Activated CD4-positive, alpha-beta T cell treated with anti-CD3 and anti-CD28 coated beads, Interleukin-2, amount 50 U/mL, for 1 hour (primary cell): ENCODE results near the gene KCP.

Source experiments
- DNase-seq: peaks from one replicate; pipeline ENCODE4 v3.0.0-alpha.2; 2020

Gene KCP

GRCh38 chr7:128885370-128886187 lies 24.9 kb downstream of the KCP start:
- DNase-seq = no peak

GRCh38 chr7:128884561-128885369 lies 25.7 kb downstream of the KCP start:
- DNase-seq = no peak

DNA sequence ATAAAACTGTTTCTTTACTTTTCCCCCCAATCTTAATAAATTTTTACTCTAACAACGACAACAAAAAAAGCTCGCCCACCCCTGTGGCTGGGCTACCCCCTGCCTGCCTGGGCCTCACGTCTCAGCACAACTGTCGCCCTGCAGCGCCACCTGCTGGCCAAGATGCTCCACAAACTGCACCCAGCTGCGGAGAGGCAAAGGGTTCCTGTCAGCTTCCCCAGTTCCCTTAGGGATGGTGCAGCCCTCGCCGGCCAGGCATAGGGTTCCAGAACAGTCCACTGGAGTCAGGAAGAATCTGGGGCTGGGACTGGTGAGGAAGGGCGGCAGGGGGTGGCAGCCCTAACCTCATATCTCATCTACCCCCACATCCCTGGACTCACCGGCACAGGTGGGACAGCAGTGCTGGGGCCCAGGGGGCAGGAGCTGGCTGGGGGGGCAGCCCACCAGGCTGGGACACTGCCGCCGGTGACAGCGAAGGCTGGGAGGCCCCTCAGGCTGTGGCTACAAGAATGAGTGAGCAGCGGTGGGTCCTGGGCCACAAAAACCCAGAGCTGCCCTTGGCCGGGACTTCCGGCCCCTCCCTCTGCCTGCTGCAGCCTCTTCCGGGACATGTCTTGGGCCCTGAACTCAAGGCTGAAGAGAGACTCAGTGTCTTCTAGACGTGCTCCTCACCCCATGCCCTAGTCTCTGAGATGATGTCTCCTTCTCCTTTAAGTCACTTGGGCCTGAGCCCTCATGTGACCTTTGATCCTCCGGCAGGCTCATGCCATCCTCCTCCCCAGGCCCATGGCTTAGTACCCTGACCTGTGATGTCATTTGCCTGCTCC lies 26.7 kb downstream of the KCP start:
- peak; percentile 88 for DNase-seq

GRCh38 chr7:128882134-128882533 lies 28.4 kb downstream of the KCP start:
- no peak for DNase-seq

DNA sequence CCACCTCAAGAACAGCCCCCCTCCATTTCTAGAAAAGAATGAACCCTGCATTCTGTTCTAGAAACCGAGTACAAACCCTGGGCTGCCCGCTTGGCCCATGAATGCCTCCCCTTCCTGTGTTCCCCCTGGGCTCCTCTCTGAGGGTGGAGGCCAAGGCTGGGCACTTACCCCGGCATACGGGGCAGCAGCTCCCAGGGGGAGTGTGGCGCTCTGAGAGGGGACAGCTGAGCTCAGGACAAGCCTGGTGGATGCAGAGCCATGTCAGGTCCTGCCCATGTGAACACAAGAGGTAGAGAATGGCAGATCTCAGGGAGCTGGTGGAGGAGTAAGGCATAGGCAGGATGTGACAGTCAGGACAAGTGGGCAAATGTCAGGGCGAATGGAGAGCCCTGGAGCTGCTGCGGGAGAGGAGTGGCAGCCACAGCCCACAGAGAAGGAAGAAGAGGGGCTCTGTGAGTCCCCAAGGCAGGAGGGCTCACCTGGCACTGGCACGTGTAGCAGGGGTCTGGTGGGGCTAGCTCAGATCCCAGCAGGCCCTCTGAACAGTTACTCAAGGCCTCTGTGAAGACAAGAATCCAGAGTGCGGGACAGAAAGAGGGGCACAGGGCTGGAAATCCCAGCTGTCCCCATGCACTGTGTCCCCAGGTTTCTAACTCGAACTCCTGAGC lies 28.9 kb downstream of the KCP start:
- DNase-seq = no peak

DNA sequence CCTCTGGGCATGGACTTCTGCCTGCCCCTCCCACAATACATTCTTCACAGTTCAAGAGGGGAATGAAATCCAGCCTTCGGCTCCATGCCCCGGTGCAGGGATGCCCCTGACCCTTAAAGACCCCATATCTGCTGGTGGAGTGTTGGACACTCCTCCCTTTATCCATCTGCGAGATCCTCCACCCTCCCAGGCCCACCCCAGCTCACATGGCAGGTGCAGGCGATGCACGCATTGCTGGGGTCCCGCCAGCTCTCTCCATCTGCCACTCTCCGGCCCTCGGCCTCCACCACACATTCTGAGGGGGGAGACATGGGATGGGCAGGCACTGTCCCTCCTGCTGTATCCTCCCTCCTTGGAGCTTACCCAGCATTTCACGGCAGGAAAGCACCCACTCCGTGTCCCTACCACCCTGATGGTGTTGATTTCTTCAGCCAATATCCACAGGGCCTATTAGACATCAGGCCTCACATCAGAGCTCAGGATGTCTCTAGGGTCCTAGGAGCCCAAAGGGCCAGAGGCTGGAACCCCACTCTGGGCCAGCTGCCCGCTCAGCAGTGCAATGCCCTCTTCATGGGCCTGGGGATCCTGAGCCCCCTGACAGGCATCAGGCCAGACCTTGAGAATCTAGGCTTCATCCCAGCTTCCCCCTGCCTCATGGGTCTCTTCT lies 29.6 kb downstream of the KCP start:
- DNase-seq = no peak

DNA sequence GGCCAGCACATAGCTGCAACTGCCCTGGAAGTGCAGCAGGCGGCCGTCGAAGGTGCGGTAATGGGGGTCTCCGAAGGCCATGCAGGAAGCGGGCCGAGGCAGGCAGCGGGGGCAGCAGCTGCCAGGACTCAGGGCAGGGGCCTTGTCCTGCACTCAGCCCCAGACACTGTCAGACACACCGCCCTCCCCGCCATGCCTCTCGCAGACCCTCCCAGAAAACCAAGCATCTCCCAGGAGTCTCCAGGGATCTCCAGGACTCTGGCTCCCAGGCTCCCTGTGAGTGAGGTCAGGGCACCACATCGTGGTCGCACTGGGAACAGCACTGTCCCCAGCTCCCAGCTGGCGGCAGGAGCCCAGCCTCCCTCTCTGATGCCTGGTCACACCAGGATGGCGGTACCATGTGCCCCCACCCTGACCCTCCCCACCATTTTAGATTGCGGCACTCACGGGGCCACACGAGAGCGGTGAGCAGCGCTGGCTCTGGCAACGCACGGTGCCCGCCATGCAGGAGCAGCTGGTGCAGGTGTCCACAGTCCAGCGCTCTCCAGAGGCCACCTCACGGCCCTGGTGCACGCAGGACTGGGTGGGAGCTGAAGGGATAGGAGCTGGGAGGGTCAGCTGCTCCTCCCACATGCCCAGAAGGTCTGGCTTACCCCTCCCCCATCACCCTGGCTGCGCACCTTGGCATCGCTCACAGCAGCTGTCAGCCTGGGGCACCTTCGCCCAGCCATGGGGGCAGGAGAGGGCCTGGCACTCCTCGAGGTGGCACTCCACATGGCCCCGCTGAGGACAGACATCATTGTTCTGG lies 30.4 kb downstream of the KCP start:
- no peak for DNase-seq

DNA sequence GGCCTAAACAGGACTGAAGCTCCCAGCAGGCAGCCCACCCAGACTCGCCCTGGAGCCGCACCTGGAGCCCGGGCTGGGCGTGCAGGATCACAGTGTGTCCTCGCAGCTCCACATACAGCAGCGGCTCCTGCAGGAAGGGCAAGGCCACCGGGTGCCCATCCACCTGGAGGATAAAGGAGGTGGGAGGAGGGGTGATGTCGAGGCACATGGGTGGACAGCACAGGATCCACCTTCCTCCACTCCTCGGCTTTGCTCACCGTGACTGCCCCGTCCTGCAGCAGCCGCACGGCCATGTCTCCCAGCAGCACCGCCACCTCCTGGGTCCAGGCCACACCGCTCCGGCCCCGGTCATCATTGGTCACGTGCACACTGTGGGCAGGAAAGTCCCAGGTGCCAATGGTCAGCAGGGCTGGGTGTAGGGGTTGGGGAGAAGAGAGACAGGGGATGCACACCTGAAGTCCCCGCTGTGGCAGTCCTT lies 31.0 kb downstream of the KCP start:
- DNase-seq = no peak

DNA sequence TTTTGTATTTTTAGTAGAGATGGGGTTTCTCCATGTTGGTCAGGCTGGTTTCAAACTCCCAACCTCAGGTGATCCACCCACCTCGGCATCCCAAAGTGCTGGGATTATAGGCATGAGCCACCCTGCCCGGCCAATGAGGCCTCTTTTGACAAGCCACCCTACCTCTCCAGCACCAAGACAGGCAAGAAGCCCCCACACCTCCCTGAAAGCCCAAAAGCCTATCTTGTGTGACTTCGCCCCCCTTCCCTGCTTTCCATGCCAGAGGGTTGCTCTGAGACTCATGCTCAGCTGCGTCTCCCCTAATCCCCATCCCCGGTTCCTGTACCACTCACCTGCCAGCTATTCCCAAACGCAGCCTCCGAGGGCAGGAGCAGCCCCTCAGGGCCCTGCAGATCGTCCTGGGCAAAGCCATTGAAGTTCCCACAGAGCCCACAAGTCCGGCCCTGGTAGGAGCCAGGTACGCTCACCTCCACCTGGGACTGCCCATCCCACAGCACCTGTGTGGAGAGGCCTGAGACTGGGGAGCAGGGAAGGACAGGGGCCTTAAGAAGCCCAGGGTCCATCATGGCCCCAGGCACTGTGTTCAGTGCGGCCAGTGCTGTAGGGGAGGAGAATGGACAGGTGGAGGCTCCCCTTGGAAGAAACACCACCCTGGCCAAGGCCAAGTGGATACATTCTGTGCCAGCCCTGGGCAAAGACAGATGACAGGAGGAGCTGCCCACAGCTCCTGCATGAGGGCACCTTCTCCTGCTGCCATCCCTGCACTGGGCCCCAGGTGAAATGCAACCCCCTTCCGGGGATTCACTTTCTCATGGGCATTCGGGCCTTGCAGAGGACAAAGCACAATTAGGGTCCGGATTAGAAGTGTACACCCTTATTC lies 32.0 kb downstream of the KCP start:
- no peak for DNase-seq

DNA sequence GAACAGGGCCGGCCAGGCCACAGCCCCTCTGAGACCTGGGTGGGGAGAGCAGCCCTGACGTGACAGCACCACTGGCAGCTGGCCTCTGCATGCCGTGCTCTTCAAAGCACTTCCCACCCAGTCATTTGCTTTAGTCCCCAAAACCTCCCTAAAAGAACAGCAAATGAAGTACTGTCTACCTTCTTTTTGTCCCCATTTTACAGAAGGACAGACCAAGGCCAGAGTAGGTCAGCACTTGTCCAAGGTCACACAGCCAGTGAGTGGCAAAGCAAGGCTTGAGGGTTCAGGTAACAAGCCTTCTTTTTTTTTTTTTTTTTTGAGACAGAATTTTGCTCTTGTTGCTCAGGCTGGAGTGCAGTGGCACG lies 32.8 kb downstream of the KCP start:
- DNase-seq = no peak

DNA sequence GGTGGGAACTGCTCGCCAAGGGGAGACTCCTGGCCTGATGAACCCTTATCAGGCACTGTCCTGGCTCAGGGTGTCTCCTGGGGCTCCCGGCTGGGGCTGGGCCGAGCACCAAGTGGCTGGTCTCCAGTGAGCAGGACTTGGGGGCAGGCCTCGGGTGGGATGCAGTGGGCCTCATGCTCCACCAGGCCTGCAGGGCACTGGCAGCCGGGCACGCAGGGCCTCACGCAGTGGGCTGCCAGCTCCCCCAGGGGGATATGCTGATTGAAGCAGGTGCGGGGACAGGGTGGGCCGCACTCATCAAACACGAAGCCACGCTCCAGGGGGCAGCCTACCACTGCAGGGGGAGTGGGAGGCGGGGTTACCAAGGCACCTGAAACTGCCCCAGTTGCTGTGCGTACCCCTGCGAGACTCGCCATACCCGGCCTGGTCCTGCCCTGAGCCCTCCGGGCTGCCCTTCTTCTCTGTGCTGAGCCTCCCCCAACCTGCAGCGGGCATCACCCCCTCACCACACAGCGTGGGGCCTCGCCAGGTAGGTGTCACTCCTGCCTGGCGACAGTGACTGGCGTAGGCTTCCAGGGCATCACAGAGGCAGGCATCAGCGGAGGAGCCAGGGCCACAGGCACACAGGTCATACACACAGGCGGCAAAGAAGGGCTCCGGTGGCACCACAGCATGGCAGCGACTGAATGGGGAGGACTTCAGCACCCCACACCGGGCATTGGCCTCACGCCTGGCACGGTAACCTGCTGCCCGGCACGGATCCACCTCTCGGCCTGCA lies 33.3 kb downstream of the KCP start:
- no peak for DNase-seq

DNA sequence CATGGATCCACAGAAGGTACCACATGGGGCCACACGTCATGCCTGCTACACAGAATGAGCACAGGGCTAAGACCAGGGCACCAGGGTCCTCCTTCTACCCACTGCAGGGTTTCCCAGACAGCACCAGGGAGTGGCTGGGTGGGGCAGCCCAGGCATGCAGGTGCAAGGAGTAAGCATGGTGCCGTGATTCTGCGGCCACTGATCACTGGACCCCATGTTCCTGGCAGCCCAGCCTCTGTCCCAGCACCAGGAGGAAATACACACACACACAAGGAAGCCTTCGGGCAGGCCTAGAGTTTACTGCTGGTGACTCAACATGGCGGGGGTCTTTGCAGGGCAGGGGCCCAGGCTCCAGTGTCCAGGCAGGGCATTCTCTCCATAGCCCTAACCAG lies 33.9 kb downstream of the KCP start:
- DNase-seq = no peak

DNA sequence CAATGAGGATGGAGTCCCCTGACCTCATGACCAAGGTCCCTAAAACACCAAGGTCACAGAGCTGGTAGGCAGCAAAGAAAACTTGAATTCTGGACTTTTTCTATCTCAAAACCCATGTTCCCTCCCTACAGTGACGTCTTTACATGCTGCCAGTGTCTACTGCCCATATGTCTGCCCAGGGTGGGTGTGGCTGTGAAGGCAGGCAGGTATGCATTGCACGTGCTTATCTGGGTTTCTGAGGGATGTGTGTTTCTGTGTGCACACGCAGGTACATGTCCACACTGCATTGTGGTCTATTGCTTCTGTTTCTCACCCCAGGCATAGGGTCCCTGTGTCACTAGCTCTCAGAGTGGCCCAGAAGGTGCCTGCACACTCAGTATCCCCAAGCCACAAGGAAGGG lies 34.4 kb downstream of the KCP start:
- no peak for DNase-seq

DNA sequence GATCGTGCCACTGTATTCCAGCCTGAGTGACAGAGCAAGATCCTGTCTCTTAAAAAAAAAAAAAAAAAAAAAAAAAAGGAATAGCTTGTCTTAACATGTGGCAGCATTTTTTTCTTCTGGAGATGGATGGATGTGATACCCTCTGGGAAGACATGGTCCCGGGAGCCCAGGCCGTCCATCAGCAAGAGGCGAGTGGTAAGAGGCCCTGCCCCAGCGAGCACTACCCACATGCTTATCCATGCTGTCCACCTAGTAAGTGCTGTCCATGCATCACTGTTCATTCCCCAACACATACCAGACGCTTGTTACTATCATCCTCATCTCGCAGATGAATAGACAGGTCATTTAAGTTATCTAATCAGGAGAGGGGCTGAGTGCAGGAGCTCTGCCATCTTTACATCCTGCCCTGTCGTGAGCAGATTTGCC lies 35.0 kb downstream of the KCP start:
- DNase-seq = no peak

- no peak for DNase-seq
These were observed 36.1 kb downstream of the KCP start for GRCh38 chr7:128874140-128875031.

GRCh38 chr7:128873234-128873633 lies 37.3 kb downstream of the KCP start:
- no peak for DNase-seq

- no peak for DNase-seq
These were observed 38.1 kb downstream of the KCP start for GRCh38 chr7:128872394-128872824.

GRCh38 chr7:128871050-128871449 lies 39.5 kb downstream of the KCP start:
- DNase-seq = no peak
